Ovary (tissue), 9 donors: ENCODE measurements around the gene RNF5. TPM values are rescaled to one million over a fixed set of nuclear protein-coding genes. Genes with fewer than 3 reads are reported as not detected.

Source experiments
- DNase-seq, 5 donors: peaks; one replicate each; pipeline ENCODE4 v3.0.0-alpha.2; 2019 to 2020
- H3K27ac ChIP-seq, 2 donors: fragments of 200-600 bp; one replicate each; pipeline versions ENCODE4 v1.5.1 to v1.8.0; 2019 to 2022
- H3K27me3 ChIP-seq: fragments of 200-600 bp; one replicate; pipeline ENCODE4 v1.8.0; 2022
- H3K36me3 ChIP-seq: fragments of 200-600 bp; sonication (generic); one replicate; pipeline ENCODE4 v1.5.1; 2019
- H3K4me1 ChIP-seq: one replicate; pipeline ENCODE4 v1.8.1; 2013; ENCODE audit warnings: mild to moderate bottlenecking, moderate library complexity; ENCODE audit not compliant: insufficient read depth
- H3K4me3 ChIP-seq: fragments of 200-600 bp; sonication (generic); one replicate; pipeline ENCODE4 v1.5.1; 2017
- H3K9me3 ChIP-seq, 2 donors: fragments of 200-600 bp in 1 of 2; sonication (generic) in 1 of 2; one replicate each; pipeline versions ENCODE4 v1.5.1 to v1.8.1; 2013 to 2019; ENCODE audit warnings: mild to moderate bottlenecking in 1 of 2, moderate library complexity in 1 of 2
- CTCF ChIP-seq, 3 donors: fragments of 450-650 bp in 2 of 3; fragments of 200-600 bp in 1 of 3; IDR thresholded peaks; one replicate each; pipeline versions ENCODE4 v1.5.1 to v1.8.0; 2016 to 2022; ENCODE audit warnings: antibody characterized with exemption in 3 of 3, mild to moderate bottlenecking in 1 of 3
- EP300 ChIP-seq: sonication (generic); formaldehyde crosslinking; IDR thresholded peaks from one replicate; pipeline ENCODE4 v1.6.1; 2017; ENCODE audit warnings: antibody characterized with exemption
- POLR2A ChIP-seq: fragments of 450-650 bp; IDR thresholded peaks from one replicate; pipeline ENCODE4 v1.6.1; 2017; ENCODE audit warnings: antibody characterized with exemption, mild to moderate bottlenecking, moderate library complexity
- WGBS, 3 donors: extraction: QIAGEN DNeasy Blood & Tissue Kit in 1 of 3; methylation state at CpG; one replicate each; pipeline versions ENCODE4 v1.1.5 to v1.1.7; 2013 to 2017; 5-methylcytosine and 5-hydroxymethylcytosine counted together
- intact Hi-C, 4 donors: fragments of 100-400 bp; cut with DNase I; formaldehyde crosslinking; loops; one replicate each; pipeline versions ENCODE4 v1.11.0 to v1.15.1; 2022 to 2023
- polyA plus RNA-seq, 2 donors: library from polyadenylated mRNA; stranded (reverse); fragments of 200-250 nt in 1 of 2; fragments of 350-450 nt in 1 of 2; fragmentation: Illumina TruSeq in 1 of 2; extraction: RNeasy Lipid Tissue Mini Kit (QIAGEN cat#74804) in 1 of 2; gene quantifications; one replicate each; pipeline ENCODE4 v1.2.3, GENCODE V29; 2013 to 2014
- total RNA-seq, 7 donors: library from RNA; depleted of rRNA in 2 of 7; stranded (reverse); fragments of >200 nt in 2 of 7; fragmentation: NEBNext Ultra II Directional in 3 of 7; extraction: Animal tissue kit (Norgen Biotek cat#: 25700) in 3 of 7; gene quantifications; one replicate each; pipeline versions ENCODE4 v1.1.0 to v1.2.4, GENCODE V29; 2016 to 2023
- donor health status: DM: no; HTN: no; CAD: no; lungs with moderate emphysema.
- donor health status: DM: no; HTN: no; CAD: no.
- donor health status: Bipolar disorder and iron deficiency.
- donor health status: DM: yes; HTN: yes; CAD: no.
- donor health status: DM: no; HTN: no; CAD: no.
- donor health status: DM: yes; HTN: yes; CAD: no.

RNF5 gene
- total and polyA plus RNA-seq, 9 donors: 49.2 to 103 (median 78.5) TPM

- no peak for DNase-seq
- H3K27me3 ChIP-seq: no peaks in the 10 kb centered on the region
- no peak overlapping the region for H3K27ac ChIP-seq
- no peak overlapping the region for H3K4me3 ChIP-seq
- 86 to 95% (median 87%) methylated on average over 6 of the region's 6 CpGs for WGBS, 3 donors
- H3K36me3 ChIP-seq: no peaks in the 10 kb centered on the region
- peaks cover 1% of the 10 kb centered on the region for H3K4me1 ChIP-seq
- intact Hi-C loops: loop anchor here in 1 of 4 donors (5.0 kb wide), 1 partner anchor 54 kb away; no protein-coding TSS in a partner anchor
- no peaks in the 10 kb centered on the region for H3K9me3 ChIP-seq
- TF ChIP-seq EP300: no peak
These were observed 7.0 kb upstream of the RNF5 start for GRCh38 chr6:32171234-32171633.

- Histone ChIP-seq H3K27me3 (no peaks in the 10 kb centered on the region), H3K27ac (no peak overlapping the region), H3K4me3 (no peak overlapping the region), H3K4me1 (peaks cover 3% of the 10 kb centered on the region), H3K36me3 (no peaks in the 10 kb centered on the region), H3K9me3 (no peaks in the 10 kb centered on the region)
- intact Hi-C loops: loop anchor here in 1 of 4 donors (5.0 kb wide), 1 partner anchor 56 kb away; no protein-coding TSS in a partner anchor
- no peak for DNase-seq
- 78 to 86% (median 79%) methylated on average over 4 of the region's 4 CpGs for WGBS, 3 donors
- no peak for TF ChIP-seq POLR2A
- no peak for TF ChIP-seq EP300
- TF ChIP-seq CTCF (IDR thresholded peaks at IDR 0.05): no peak
These were observed 5.0 kb upstream of the RNF5 start for GRCh38 chr6:32173051-32173727.

- no peak overlapping the region for H3K4me3 ChIP-seq
- no peak overlapping the region for H3K27ac ChIP-seq
- H3K4me1 ChIP-seq: peaks cover 5% of the 10 kb centered on the region
- WGBS, 3 donors: 67 to 86% (median 71%) methylated on average over 1 of the region's 1 CpG
- TF ChIP-seq POLR2A: no peak
- no peak for TF ChIP-seq EP300
- no peak for TF ChIP-seq CTCF (IDR thresholded peaks at IDR 0.05)
- no peaks in the 10 kb centered on the region for H3K27me3 ChIP-seq
- DNase-seq: no peak
- intact Hi-C loops: loop anchor here in 1 of 4 donors (5.0 kb wide), 1 partner anchor 57 kb away; no protein-coding TSS in a partner anchor
- H3K36me3 ChIP-seq: no peaks in the 10 kb centered on the region
- no peaks in the 10 kb centered on the region for H3K9me3 ChIP-seq
These were observed 3.8 kb upstream of the RNF5 start for GRCh38 chr6:32174416-32174815.

- no peak for DNase-seq
- no peaks in the 10 kb centered on the region for H3K9me3 ChIP-seq
- no peaks in the 10 kb centered on the region for H3K36me3 ChIP-seq
- 5 to 13% (median 10%) methylated on average over 2 of the region's 2 CpGs for WGBS, 3 donors
- TF ChIP-seq EP300: no peak
- no peak for TF ChIP-seq POLR2A
- no peak for TF ChIP-seq CTCF (IDR thresholded peaks at IDR 0.05)
- H3K27ac ChIP-seq: peak overlapping the region; percentile 88 to 99
- H3K4me1 ChIP-seq: peaks cover 6% of the 10 kb centered on the region
- intact Hi-C loops: no loop called here
- H3K4me3 ChIP-seq: peak overlapping the region; percentile 70
- H3K27me3 ChIP-seq: no peaks in the 10 kb centered on the region
These were observed 2.9 kb upstream of the RNF5 start for GRCh38 chr6:32175322-32175710.

GRCh38 chr6:32175711-32176475 lies 2.3 kb upstream of the RNF5 start, which contains the start of gene AGPAT1:
TSS of gene AGPAT1 (minus strand) at chr6:32176084. CDS start at chr6:32171496, 4,588 bp downstream.
- H3K27ac ChIP-seq: peak within 1 kb of the TSS; percentile 93 to 99
- H3K36me3 ChIP-seq: no peaks in the 10 kb centered on the region
- no peaks in the 10 kb centered on the region for H3K27me3 ChIP-seq
- intact Hi-C loops: no loop called here
- peak within 1 kb of the TSS; percentile 70 for H3K4me3 ChIP-seq
- TF ChIP-seq POLR2A: peak; percentile 66
- no peak for TF ChIP-seq EP300
- H3K9me3 ChIP-seq: no peaks in the 10 kb centered on the region
- WGBS, 3 donors: 1 to 2% (median 1%) methylated on average over 24 to 27 of the region's 27 CpGs
- H3K4me1 ChIP-seq: peaks cover 6% of the 10 kb centered on the region
- peak; percentile 98 to 99 (median 98) for DNase-seq
